Mesothelial cell of epicardium (in vitro differentiated cells): ENCODE results near the gene GPR183. TPM values are rescaled to one million over a fixed set of nuclear protein-coding genes. Genes with fewer than 3 reads are reported as not detected.

Experiments
- DNase-seq, 2 experiments: peaks; one replicate each; pipeline ENCODE4 v3.0.0; 2021; ENCODE audit warnings: low spot score in 2 of 2; ENCODE audit not compliant: unreplicated experiment in 2 of 2
- H3K27ac Mint-ChIP-seq: 2 replicates; pipeline ENCODE4 v1.8.0; 2021; ENCODE audit warnings: mixed read lengths
- H3K27me3 Mint-ChIP-seq: 2 replicates; pipeline ENCODE4 v1.8.0; 2021; ENCODE audit warnings: low read depth, mixed read lengths
- H3K36me3 Mint-ChIP-seq: 2 replicates; pipeline ENCODE4 v1.8.0; 2021; ENCODE audit warnings: mixed read lengths
- H3K4me1 Mint-ChIP-seq: 2 replicates; pipeline ENCODE4 v1.8.0; 2021; ENCODE audit warnings: mixed read lengths
- H3K4me3 Mint-ChIP-seq: 2 replicates; pipeline ENCODE4 v1.8.0; 2021; ENCODE audit warnings: mild to moderate bottlenecking, moderate library complexity, mixed read lengths
- H3K9me3 Mint-ChIP-seq: 2 replicates; pipeline ENCODE4 v1.8.0; 2021; ENCODE audit warnings: mixed read lengths
- CTCF ChIP-seq: fragments of 200-600 bp; sonication (generic); IDR thresholded peaks from one replicate; pipeline ENCODE4 v1.5.0; 2021; ENCODE audit warnings: antibody characterized with exemption; ENCODE audit not compliant: unreplicated experiment
- total RNA-seq: library from RNA; stranded (reverse); gene quantifications from 3 replicates; pipeline ENCODE4 v1.2.1, GENCODE V29; 2021

Gene GPR183
- total RNA-seq, 1 donor from 2014 or later, result 0.25 TPM

- H3K4me1 Mint-ChIP-seq, result peaks cover 6% of the 10 kb centered on the region
- no peak overlapping the region for H3K4me3 Mint-ChIP-seq
- no peaks in the 10 kb centered on the region for H3K27me3 Mint-ChIP-seq
- peaks cover 4% of the 10 kb centered on the region for H3K36me3 Mint-ChIP-seq
- DNase-seq, result no peak
- H3K9me3 Mint-ChIP-seq, result no peaks in the 10 kb centered on the region
- H3K27ac Mint-ChIP-seq, result no peak overlapping the region
- no peak for TF ChIP-seq CTCF
Measured at GRCh38 chr13:99285432-99286182, 21.6 kb downstream of the GPR183 start.

- Mint-ChIP-seq H3K9me3 (no peaks in the 10 kb centered on the region), H3K27ac (peak overlapping the region; percentile 80), H3K4me1 (peaks cover 6% of the 10 kb centered on the region), H3K4me3 (no peak overlapping the region), H3K27me3 (no peaks in the 10 kb centered on the region), H3K36me3 (peaks cover 10% of the 10 kb centered on the region)
- DNase-seq, result no peak
- no peak for TF ChIP-seq CTCF
Measured at GRCh38 chr13:99282264-99283231, 24.7 kb downstream of the GPR183 start.

GRCh38 chr13:99281811-99282263 lies 25.4 kb downstream of the GPR183 start:
- no peak overlapping the region for H3K4me3 Mint-ChIP-seq
- H3K36me3 Mint-ChIP-seq, result peaks cover 8% of the 10 kb centered on the region
- no peaks in the 10 kb centered on the region for H3K9me3 Mint-ChIP-seq
- no peak for DNase-seq
- peaks cover 6% of the 10 kb centered on the region for H3K4me1 Mint-ChIP-seq
- no peaks in the 10 kb centered on the region for H3K27me3 Mint-ChIP-seq
- H3K27ac Mint-ChIP-seq, result no peak overlapping the region
- no peak for TF ChIP-seq CTCF

GRCh38 chr13:99280166-99280565 lies 27.0 kb downstream of the GPR183 start:
- H3K27me3 Mint-ChIP-seq, result no peaks in the 10 kb centered on the region
- no peak for TF ChIP-seq CTCF
- no peaks in the 10 kb centered on the region for H3K9me3 Mint-ChIP-seq
- H3K27ac Mint-ChIP-seq, result no peak overlapping the region
- H3K36me3 Mint-ChIP-seq, result peaks cover 10% of the 10 kb centered on the region
- H3K4me3 Mint-ChIP-seq, result no peak overlapping the region
- peaks cover 6% of the 10 kb centered on the region for H3K4me1 Mint-ChIP-seq
- no peak for DNase-seq

GRCh38 chr13:99279637-99280036 lies 27.6 kb downstream of the GPR183 start:
- Mint-ChIP-seq H3K4me1 (peaks cover 6% of the 10 kb centered on the region), H3K4me3 (no peak overlapping the region), H3K27ac (no peak overlapping the region), H3K27me3 (no peaks in the 10 kb centered on the region), H3K36me3 (peaks cover 10% of the 10 kb centered on the region), H3K9me3 (no peaks in the 10 kb centered on the region)
- DNase-seq, result no peak
- no peak for TF ChIP-seq CTCF
